ENCODE data around the gene SMYD5.
"Not testable (repeated sequence)": the region's sequence is repeated elsewhere in the genome, so short reads cannot be mapped to it uniquely, and the experiment has no call there.

The SMYD5 gene

GRCh38 chr2:73176205-73176880 is 37.7 kb upstream of the SMYD5 start:
- 0 to 3% methylated on average over 26 to 27 of the region's 31 CpGs for WGBS, 2 experiments (ENCODE audit: insufficient coverage in 2 of 2)
- no peak overlapping the region for H3K27ac ChIP-seq (ENCODE audit: low read depth, low read length, severe bottlenecking)

GRCh38 chr2:73176881-73177644 is 37.0 kb upstream of the SMYD5 start:
- 0% methylated on average over 47 to 49 of the region's 56 CpGs for WGBS, 2 experiments (ENCODE audit: insufficient coverage in 2 of 2)
- peak overlapping the region; percentile 44 for H3K4me3 ChIP-seq (ENCODE audit: extremely low read depth, insufficient read depth, low read length, poor library complexity, severe bottlenecking)
- no peaks in the 10 kb centered on the region for H3K9me3 ChIP-seq (ENCODE audit: control insufficient read depth, low read length)
- peak overlapping the region; percentile 2 for H3K27ac ChIP-seq (ENCODE audit: low read depth, low read length, severe bottlenecking)
- H3K4me1 ChIP-seq (ENCODE audit: control insufficient read depth, insufficient read depth, low read length, poor library complexity, severe bottlenecking) = peaks cover 16% of the 10 kb centered on the region
- no peaks in the 10 kb centered on the region for H3K36me3 ChIP-seq (ENCODE audit: control insufficient read depth, insufficient read depth, low read length)

More at GRCh38 chr2:73176205-73176880, 37.7 kb upstream of the SMYD5 start:
- H3K9me3 ChIP-seq (ENCODE audit: control insufficient read depth, low read length) = no peaks in the 10 kb centered on the region
- H3K4me3 ChIP-seq (ENCODE audit: extremely low read depth, insufficient read depth, low read length, poor library complexity, severe bottlenecking) = peak overlapping the region; percentile 44
- H3K4me1 ChIP-seq (ENCODE audit: control insufficient read depth, insufficient read depth, low read length, poor library complexity, severe bottlenecking) = peaks cover 16% of the 10 kb centered on the region
- no peaks in the 10 kb centered on the region for H3K36me3 ChIP-seq (ENCODE audit: control insufficient read depth, insufficient read depth, low read length)

DNA sequence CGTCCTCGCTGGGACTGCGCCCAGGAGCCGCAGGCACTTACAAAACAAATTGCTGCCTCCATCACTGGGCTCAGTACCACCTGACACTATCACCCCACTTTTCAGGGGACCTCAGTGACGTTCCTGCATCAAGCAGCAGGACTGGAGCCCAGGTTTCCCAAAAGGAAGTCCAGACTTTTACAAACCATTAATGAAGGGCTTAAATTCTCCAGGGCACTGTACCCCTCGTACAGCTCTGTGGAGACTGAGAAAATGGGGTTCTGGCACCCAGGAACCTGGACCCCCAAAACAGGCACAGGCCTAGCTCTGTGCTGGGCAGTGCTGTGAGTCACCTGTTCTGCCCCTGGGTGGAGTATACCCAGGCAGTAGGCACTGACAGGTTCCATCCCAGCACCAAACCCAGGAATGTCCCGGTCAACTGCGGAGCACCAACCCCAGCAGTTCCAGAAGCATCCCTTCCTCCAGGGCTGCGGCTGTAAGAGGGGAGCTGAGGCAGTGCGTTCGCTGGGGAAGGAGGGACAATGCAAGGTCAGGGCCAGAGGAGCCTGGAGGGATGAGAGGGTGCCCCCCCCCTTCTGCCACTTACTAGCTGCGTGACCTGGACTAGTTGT is 36.3 kb upstream of the SMYD5 start:
- 0 to 16% methylated on average over 4 to 8 of the region's 12 CpGs for WGBS, 2 experiments (ENCODE audit: insufficient coverage in 2 of 2)
- H3K27ac ChIP-seq (ENCODE audit: low read depth, low read length, severe bottlenecking) = no peak overlapping the region
- no peaks in the 10 kb centered on the region for H3K36me3 ChIP-seq (ENCODE audit: control insufficient read depth, insufficient read depth, low read length)
- no peaks in the 10 kb centered on the region for H3K9me3 ChIP-seq (ENCODE audit: control insufficient read depth, low read length)
- peaks cover 16% of the 10 kb centered on the region for H3K4me1 ChIP-seq (ENCODE audit: control insufficient read depth, insufficient read depth, low read length, poor library complexity, severe bottlenecking)
- H3K4me3 ChIP-seq (ENCODE audit: extremely low read depth, insufficient read depth, low read length, poor library complexity, severe bottlenecking) = no peak overlapping the region

GRCh38 chr2:73185965-73186364 is 28.1 kb upstream of the SMYD5 start:
- Histone ChIP-seq H3K9me3 (ENCODE audit: control insufficient read depth, low read length) (no peaks in the 10 kb centered on the region), H3K4me3 (ENCODE audit: extremely low read depth, insufficient read depth, low read length, poor library complexity, severe bottlenecking) (no peak overlapping the region), H3K36me3 (ENCODE audit: control insufficient read depth, insufficient read depth, low read length) (no peaks in the 10 kb centered on the region), H3K4me1 (ENCODE audit: control insufficient read depth, insufficient read depth, low read length, poor library complexity, severe bottlenecking) (no peaks in the 10 kb centered on the region), H3K27ac (ENCODE audit: low read depth, low read length, severe bottlenecking) (no peak overlapping the region)
- 100% methylated on average over 1 of the region's 2 CpGs; no CpG with 5 or more reads in 1 of the 2 experiments for whole genome bisulfite sequencing, 2 experiments (ENCODE audit: insufficient coverage in 2 of 2)

DNA sequence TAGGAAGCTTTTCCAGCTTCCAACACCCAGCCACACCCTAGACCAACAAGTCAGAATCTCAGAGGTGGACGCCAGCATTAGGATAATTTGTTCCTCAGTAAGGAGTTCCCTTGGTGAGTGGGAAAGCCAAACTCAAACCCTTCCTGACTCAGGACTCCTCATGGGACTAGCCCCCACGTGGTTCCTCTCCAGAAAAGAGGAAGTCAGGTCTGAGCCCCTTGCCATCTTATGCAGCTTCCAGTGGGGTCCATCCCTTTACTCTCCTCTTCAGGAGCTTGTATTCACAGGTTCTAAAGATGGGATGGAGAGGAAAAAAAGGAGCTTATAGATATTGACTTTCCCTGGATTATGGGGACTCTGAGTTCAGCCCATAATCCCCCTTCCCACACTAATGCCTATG is 26.5 kb upstream of the SMYD5 start:
- Histone ChIP-seq H3K27ac (ENCODE audit: low read depth, low read length, severe bottlenecking) (no peak overlapping the region), H3K4me1 (ENCODE audit: control insufficient read depth, insufficient read depth, low read length, poor library complexity, severe bottlenecking) (no peaks in the 10 kb centered on the region), H3K9me3 (ENCODE audit: control insufficient read depth, low read length) (no peaks in the 10 kb centered on the region), H3K36me3 (ENCODE audit: control insufficient read depth, insufficient read depth, low read length) (no peaks in the 10 kb centered on the region), H3K4me3 (ENCODE audit: extremely low read depth, insufficient read depth, low read length, poor library complexity, severe bottlenecking) (no peak overlapping the region)
- WGBS, 2 experiments (ENCODE audit: insufficient coverage in 2 of 2) = 14% methylated on average over 1 of the region's 2 CpGs; no CpG with 5 or more reads in 1 of the 2 experiments

DNA sequence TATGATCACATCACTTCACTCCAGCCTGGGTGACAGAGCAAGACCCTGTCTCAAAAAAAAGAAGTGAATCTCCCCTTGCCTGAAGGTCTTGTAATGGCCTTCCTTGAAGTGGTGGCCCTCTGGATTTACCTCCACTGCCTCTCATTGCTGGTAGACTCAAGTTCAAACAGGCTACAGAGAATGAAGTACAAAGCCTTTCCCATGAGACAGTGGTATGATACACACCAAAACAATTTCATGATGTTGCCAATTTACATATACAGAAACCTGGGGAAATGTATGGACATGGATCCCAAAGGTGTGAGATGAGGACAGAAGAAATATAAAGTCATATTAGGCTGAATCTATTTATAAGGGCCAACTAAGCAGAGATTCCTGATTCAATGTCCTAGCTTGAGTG is 16.5 kb upstream of the SMYD5 start:
- no peaks in the 10 kb centered on the region for H3K9me3 ChIP-seq (ENCODE audit: control insufficient read depth, low read length)
- no peak overlapping the region for H3K27ac ChIP-seq (ENCODE audit: low read depth, low read length, severe bottlenecking)
- peaks cover 6% of the 10 kb centered on the region for H3K4me1 ChIP-seq (ENCODE audit: control insufficient read depth, insufficient read depth, low read length, poor library complexity, severe bottlenecking)
- no peaks in the 10 kb centered on the region for H3K36me3 ChIP-seq (ENCODE audit: control insufficient read depth, insufficient read depth, low read length)
- no peak overlapping the region for H3K4me3 ChIP-seq (ENCODE audit: extremely low read depth, insufficient read depth, low read length, poor library complexity, severe bottlenecking)

DNA sequence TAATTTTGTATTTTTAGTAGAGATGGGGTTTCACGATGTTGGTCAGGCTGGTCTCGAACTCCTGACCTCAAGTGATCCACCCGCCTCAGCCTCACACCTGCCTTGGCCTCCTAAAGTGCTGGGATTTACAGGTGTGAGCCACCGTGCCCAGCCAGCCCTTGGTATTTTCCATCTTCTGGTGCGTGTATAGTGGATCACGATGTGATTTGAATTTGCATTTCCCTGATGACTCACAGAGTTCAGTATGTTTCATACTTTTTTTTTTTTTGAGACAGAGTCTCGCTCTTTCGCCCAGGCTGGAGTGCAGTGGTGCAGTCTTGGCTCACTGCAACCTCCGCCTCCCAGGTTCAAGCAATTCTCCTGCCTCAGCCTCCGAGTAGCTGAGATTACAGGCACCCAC is 13.8 kb upstream of the SMYD5 start:
- not testable (repeated sequence) for H3K27ac ChIP-seq (ENCODE audit: low read depth, low read length, severe bottlenecking); H3K4me3 ChIP-seq (ENCODE audit: extremely low read depth, insufficient read depth, low read length, poor library complexity, severe bottlenecking); H3K9me3 ChIP-seq (ENCODE audit: control insufficient read depth, low read length); H3K36me3 ChIP-seq (ENCODE audit: control insufficient read depth, insufficient read depth, low read length)
- H3K4me1 ChIP-seq (ENCODE audit: control insufficient read depth, insufficient read depth, low read length, poor library complexity, severe bottlenecking) = peaks cover 11% of the 10 kb centered on the region
- WGBS, 2 experiments (ENCODE audit: insufficient coverage in 2 of 2) = 93 to 100% methylated on average over 3 to 8 of the region's 10 CpGs

- Histone ChIP-seq H3K4me1 (ENCODE audit: control insufficient read depth, insufficient read depth, low read length, poor library complexity, severe bottlenecking) (peaks cover 11% of the 10 kb centered on the region), H3K36me3 (ENCODE audit: control insufficient read depth, insufficient read depth, low read length) (no peaks in the 10 kb centered on the region), H3K4me3 (ENCODE audit: extremely low read depth, insufficient read depth, low read length, poor library complexity, severe bottlenecking) (peak within 1 kb of the TSS; percentile 21), H3K27ac (ENCODE audit: low read depth, low read length, severe bottlenecking) (no peak within 1 kb of the TSS), H3K9me3 (ENCODE audit: control insufficient read depth, low read length) (no peaks in the 10 kb centered on the region)
- 2 to 3% methylated on average over 70 to 78 of the region's 87 CpGs for WGBS, 2 experiments (ENCODE audit: insufficient coverage in 2 of 2)
These were observed 11.6 kb upstream of the SMYD5 start, which contains the start of gene NOTO for GRCh38 chr2:73202156-73203054. Gene NOTO, plus strand, starts transcription at chr2:73202574. Its CDS starts 93 bp downstream, at chr2:73202667.

GRCh38 chr2:73203055-73203681 is 10.9 kb upstream of the SMYD5 start:
- H3K4me3 ChIP-seq (ENCODE audit: extremely low read depth, insufficient read depth, low read length, poor library complexity, severe bottlenecking) = peak overlapping the region; percentile 21
- no peaks in the 10 kb centered on the region for H3K36me3 ChIP-seq (ENCODE audit: control insufficient read depth, insufficient read depth, low read length)
- no peaks in the 10 kb centered on the region for H3K9me3 ChIP-seq (ENCODE audit: control insufficient read depth, low read length)
- H3K4me1 ChIP-seq (ENCODE audit: control insufficient read depth, insufficient read depth, low read length, poor library complexity, severe bottlenecking) = peaks cover 11% of the 10 kb centered on the region
- H3K27ac ChIP-seq (ENCODE audit: low read depth, low read length, severe bottlenecking) = no peak overlapping the region
- 5 to 6% methylated on average over 26 to 35 of the region's 44 CpGs for WGBS, 2 experiments (ENCODE audit: insufficient coverage in 2 of 2)

- no peaks in the 10 kb centered on the region for H3K36me3 ChIP-seq (ENCODE audit: control insufficient read depth, insufficient read depth, low read length)
- no peak overlapping the region for H3K4me3 ChIP-seq (ENCODE audit: extremely low read depth, insufficient read depth, low read length, poor library complexity, severe bottlenecking)
- peaks cover 11% of the 10 kb centered on the region for H3K4me1 ChIP-seq (ENCODE audit: control insufficient read depth, insufficient read depth, low read length, poor library complexity, severe bottlenecking)
- no peak overlapping the region for H3K27ac ChIP-seq (ENCODE audit: low read depth, low read length, severe bottlenecking)
- WGBS, 2 experiments (ENCODE audit: insufficient coverage in 2 of 2) = 83% methylated on average over 2 to 4 of the region's 6 CpGs
- H3K9me3 ChIP-seq (ENCODE audit: control insufficient read depth, low read length) = no peaks in the 10 kb centered on the region
These were observed 8.4 kb upstream of the SMYD5 start for GRCh38 chr2:73205611-73206010.

Data from mesodermal cell (in vitro differentiated cells).